Measurements from ENCODE around the gene HLA-DPB1. TPM values are rescaled to one million over a fixed set of nuclear protein-coding genes. Genes with fewer than 3 reads are reported as not detected.

HLA-DPB1 gene
- total and polyA plus RNA-seq, 8 donors: 15.2 to 326 (median 26.8) TPM

DNA sequence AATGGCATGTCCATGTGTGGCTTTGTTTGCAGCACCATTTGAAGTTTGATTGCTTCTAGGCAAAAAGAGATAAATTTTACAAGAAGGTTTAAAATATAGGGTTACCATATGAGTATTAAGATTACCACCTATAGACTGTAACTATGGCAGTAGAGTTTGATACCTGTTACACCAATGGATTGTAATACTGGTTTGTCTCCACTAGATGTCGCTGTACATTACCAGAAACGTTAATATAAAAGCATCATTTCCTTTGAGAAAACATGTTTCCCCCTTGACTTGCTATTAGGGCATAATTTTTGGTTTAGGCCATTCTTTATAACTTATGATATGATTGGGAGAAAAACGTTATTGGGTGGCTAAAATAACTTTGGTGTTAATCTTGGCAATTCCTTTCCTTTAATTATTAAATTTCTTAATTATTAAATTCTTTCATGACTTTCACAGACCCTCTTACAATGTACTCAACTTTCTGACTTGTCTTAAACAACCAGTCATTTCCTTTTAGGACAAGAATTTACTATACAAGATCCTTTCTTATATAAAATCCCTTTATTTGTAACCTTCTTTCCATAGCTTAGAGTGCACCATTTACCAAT lies 42.8 kb downstream of the HLA-DPB1 start:
- Histone ChIP-seq H3K27ac (no peak overlapping the region), H3K4me3 (no peak overlapping the region), H3K27me3 (peaks cover 24 to 53% of the 10 kb centered on the region in 2 donors), H3K36me3 (no peaks in the 10 kb centered on the region), H3K4me1 (peaks cover 0 to 10% of the 10 kb centered on the region in 2 donors), H3K9me3 (peaks cover 0 to 6% of the 10 kb centered on the region in 2 donors)
- DNase-seq: peak in 1 of 4 donors; percentile 54
- intact Hi-C loops (cut with DNase I): loop anchor here in 1 of 2 donors (10.0 kb wide), 1 partner anchor 126 kb away; no protein-coding TSS in a partner anchor
- TF ChIP-seq, protein P1, sequence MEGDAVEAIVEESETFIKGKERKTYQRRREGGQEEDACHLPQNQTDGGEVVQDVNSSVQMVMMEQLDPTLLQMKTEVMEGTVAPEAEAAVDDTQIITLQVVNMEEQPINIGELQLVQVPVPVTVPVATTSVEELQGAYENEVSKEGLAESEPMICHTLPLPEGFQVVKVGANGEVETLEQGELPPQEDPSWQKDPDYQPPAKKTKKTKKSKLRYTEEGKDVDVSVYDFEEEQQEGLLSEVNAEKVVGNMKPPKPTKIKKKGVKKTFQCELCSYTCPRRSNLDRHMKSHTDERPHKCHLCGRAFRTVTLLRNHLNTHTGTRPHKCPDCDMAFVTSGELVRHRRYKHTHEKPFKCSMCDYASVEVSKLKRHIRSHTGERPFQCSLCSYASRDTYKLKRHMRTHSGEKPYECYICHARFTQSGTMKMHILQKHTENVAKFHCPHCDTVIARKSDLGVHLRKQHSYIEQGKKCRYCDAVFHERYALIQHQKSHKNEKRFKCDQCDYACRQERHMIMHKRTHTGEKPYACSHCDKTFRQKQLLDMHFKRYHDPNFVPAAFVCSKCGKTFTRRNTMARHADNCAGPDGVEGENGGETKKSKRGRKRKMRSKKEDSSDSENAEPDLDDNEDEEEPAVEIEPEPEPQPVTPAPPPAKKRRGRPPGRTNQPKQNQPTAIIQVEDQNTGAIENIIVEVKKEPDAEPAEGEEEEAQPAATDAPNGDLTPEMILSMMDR (IDR thresholded peaks at IDR 0.05): peak; percentile 87 to 90
- ATAC-seq: peak; percentile 71

DNA sequence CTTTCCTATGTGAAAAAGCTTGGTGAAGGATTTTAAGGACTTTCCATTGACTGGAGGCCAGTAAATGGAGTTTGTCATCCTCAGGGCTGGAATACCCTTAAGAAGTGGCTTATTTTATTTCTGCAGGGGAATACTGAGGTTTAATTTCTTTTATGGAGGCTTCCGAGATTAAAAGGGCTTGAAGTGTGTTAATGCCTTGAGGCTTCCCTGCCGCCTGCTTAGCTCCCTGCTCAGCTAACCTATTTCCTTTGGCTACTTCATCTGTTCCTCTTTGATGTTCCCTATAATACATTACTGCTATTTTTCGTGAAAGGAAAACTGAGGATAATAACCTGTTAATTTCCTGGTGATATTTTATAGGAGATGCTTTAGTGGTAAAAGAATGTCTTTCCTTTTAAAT lies 44.2 kb downstream of the HLA-DPB1 start:
- Histone ChIP-seq H3K27me3 (peaks cover 24 to 42% of the 10 kb centered on the region in 2 donors), H3K9me3 (peaks cover 0 to 16% of the 10 kb centered on the region in 2 donors), H3K36me3 (no peaks in the 10 kb centered on the region), H3K4me3 (no peak overlapping the region), H3K4me1 (peaks cover 0 to 6% of the 10 kb centered on the region in 2 donors), H3K27ac (no peak overlapping the region)
- no peak for ATAC-seq
- intact Hi-C loops (cut with DNase I): no loop called here
- no peak for DNase-seq
- TF ChIP-seq, protein P1 (IDR thresholded peaks at IDR 0.05): no peak

DNA sequence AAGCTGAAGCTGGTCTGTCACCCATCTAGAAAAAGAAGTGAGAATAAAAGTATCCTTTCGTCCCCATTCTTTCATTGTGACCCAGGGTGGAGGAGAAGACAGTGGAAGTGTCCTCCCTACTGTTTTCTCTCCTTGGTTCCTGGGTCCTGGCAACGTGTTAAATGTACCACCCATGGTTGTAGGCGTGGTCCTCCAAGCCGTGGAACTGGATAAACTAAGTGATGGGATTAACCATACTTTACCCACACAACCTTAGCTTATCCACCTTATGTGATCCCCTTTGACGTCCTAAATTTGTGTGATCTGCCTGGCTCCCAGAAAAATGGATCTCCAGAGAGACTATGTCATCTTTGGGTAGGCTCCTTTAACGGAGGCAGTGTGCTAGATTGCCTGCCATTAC lies 47.4 kb downstream of the HLA-DPB1 start:
- TF ChIP-seq, protein P1 (IDR thresholded peaks at IDR 0.05): no peak
- Histone ChIP-seq H3K9me3 (peaks cover 0 to 16% of the 10 kb centered on the region in 2 donors), H3K27ac (no peak overlapping the region), H3K36me3 (no peaks in the 10 kb centered on the region), H3K27me3 (peaks cover 4 to 19% of the 10 kb centered on the region in 2 donors), H3K4me3 (no peak overlapping the region), H3K4me1 (no peaks in the 10 kb centered on the region)
- ATAC-seq (no peak), DNase-seq (no peak)
- intact Hi-C loops (cut with DNase I): no loop called here

DNA sequence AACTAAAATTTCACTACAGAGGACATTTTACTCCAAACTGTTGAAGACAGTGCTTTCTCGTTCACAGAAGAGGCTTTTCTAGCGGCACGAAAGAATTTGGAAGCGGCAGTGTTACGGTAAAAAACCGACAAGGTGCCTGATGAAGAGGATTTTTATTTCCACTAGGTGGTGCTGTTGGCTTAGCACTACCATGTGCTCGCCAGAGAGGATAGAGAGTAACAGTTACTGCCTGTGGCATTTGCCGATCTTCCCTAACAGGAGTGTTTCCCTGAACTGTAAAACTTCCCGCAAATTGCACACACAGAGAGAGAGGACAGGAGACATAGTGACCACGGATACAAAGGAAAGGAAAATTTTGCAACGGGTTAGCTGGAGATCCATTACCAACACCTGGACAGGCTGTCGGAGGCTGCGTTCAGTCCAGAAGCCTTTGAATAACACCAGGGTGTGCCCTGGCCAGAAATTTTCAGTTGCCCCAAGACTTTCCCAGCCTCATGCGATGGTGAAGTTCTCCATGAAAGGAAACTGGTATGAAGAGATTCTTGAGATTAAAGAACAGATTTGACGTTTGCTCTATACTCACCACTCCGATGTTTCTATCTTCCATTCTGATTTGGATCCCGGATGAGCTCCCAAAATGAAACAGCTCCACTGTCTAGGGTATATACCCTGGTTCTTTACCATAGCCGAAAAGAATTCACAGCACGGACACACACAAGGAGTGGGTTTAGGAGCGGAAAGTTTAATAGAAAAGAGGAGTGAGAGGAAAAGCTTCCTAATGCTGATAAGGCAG lies 48.1 kb downstream of the HLA-DPB1 start:
- Histone ChIP-seq H3K27ac (no peak overlapping the region), H3K27me3 (peaks cover 0 to 16% of the 10 kb centered on the region in 2 donors), H3K4me1 (no peaks in the 10 kb centered on the region), H3K9me3 (peaks cover 0 to 16% of the 10 kb centered on the region in 2 donors), H3K4me3 (no peak overlapping the region), H3K36me3 (no peaks in the 10 kb centered on the region)
- TF ChIP-seq, protein P1 (IDR thresholded peaks at IDR 0.05): peak; percentile 25 to 38
- intact Hi-C loops (cut with DNase I): no loop called here
- ATAC-seq: peak; percentile 54
- DNase-seq: no peak

DNA sequence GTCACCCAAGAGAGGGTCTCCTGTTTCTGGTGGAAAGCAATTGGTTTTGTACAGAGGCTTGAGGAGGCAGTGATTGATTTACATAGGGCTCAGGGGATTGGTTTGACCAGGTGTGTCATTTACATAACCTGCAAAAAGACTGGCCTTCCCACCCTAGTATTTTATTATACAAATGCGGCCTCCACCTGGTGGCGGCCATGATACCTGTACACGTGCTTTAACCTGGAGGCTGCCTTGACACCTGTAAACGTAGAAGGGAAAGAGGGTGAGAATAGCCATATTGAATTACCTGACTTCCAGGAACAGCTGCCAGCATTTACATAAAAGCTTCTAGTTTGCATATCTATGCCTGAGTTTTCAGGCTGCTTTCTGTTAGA lies 48.7 kb downstream of the HLA-DPB1 start:
- Histone ChIP-seq H3K4me3 (no peak overlapping the region), H3K27ac (no peak overlapping the region), H3K27me3 (peaks cover 0 to 16% of the 10 kb centered on the region in 2 donors), H3K4me1 (no peaks in the 10 kb centered on the region), H3K9me3 (peaks cover 0 to 16% of the 10 kb centered on the region in 2 donors), H3K36me3 (no peaks in the 10 kb centered on the region)
- TF ChIP-seq, protein P1 (IDR thresholded peaks at IDR 0.05): no peak
- DNase-seq (no peak), ATAC-seq (no peak)
- intact Hi-C loops (cut with DNase I): no loop called here

Data from left lung (tissue), 10 donors.